Measurements from ENCODE around the gene ACAD8. TPM values are rescaled to one million over a fixed set of nuclear protein-coding genes. Genes with fewer than 3 reads are reported as not detected.

ACAD8 gene
- total and polyA plus RNA-seq, 2 of the 4 experiments (the other 2 are of a cell fraction), result 11.1 to 21.2 TPM

DNA sequence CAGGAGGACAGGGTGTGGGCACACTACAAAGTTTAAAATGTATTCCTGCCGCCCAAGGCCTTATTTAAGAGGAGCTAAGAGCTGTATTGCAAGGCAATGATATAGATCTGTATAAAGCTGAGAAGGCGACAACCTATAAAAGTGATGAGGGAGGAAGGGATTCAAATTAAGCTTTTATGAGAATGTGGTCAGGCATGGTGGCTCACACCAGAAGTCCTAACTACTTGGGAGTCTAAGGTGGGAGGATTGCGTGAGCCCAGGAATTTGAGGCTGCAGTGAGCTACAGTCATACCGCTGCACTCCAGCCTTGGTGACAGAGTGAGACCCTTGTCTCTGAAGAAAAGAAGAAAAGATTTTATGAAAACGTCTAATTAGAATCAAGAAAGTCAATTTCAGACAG is 13.1 kb downstream of the ACAD8 start:
- Histone ChIP-seq H2AFZ (replicated peaks; ENCODE audit: low read length, poor library complexity) (no peak overlapping the region), H4K20me1 (ENCODE audit: insufficient read depth, low read length) (no peaks in the 10 kb centered on the region; the same call in 1 of the 2 replicates), H3K79me1 (ENCODE audit: low read depth in 1 of 2, low read length in 2 of 2) (no peaks in the 10 kb centered on the region), H4K91ac (ENCODE audit: insufficient read depth, low read depth, low read length) (no peak overlapping the region), H3K4me2 (ENCODE audit: low read depth, low read length) (no peak overlapping the region; the same call in 1 of the 2 replicates), H3K4me1 (ENCODE audit: control insufficient read depth, insufficient read depth, low read length) (peaks cover 4% of the 10 kb centered on the region), H2BK5ac (ENCODE audit: low read depth, low read length, poor library complexity, severe bottlenecking) (no peak overlapping the region), H3K9me1 (ENCODE audit: insufficient read depth, low read length) (no peaks in the 10 kb centered on the region), H2BK15ac (ENCODE audit: low read depth, low read length) (no peak overlapping the region), H3K9ac (ENCODE audit: low read depth, low read length) (no peak overlapping the region), H2AK5ac (ENCODE audit: low read depth, low read length) (no peak overlapping the region), H3K18ac (ENCODE audit: low read depth, low read length) (peak overlapping the region; percentile 11; the same call in 1 of the 2 replicates), H3K4ac (ENCODE audit: low read depth, low read length) (peak overlapping the region; percentile 48), H3K36me3 (ENCODE audit: control insufficient read depth, insufficient read depth, low read length) (peaks cover 20% of the 10 kb centered on the region), H2BK120ac (ENCODE audit: low read depth, low read length) (no peak overlapping the region), H3K9me3 (ENCODE audit: control insufficient read depth, insufficient read depth, low read length) (no peaks in the 10 kb centered on the region), H3K4me3 (ENCODE audit: insufficient read depth, low read depth, low read length) (no peak overlapping the region), H3K27me3 (ENCODE audit: control insufficient read depth, insufficient read depth, low read length) (peaks cover 9% of the 10 kb centered on the region; the same call in 1 of the 2 replicates), H3K27ac (ENCODE audit: insufficient read depth, low read length) (no peak overlapping the region), H3K14ac (replicated peaks; ENCODE audit: low read depth, low read length) (no peak overlapping the region), H4K8ac (ENCODE audit: low read depth in 2 of 2, low read length in 2 of 2) (peak overlapping the region in 1 of 2 experiments; percentile 48; a peak in 1 of 4 replicates), H2BK20ac (ENCODE audit: low read depth, low read length) (no peak overlapping the region), H3K23ac (ENCODE audit: low read depth, low read length) (no peak overlapping the region), H4K5ac (ENCODE audit: low read depth, low read length) (no peak overlapping the region), H3K56ac (ENCODE audit: extremely low read depth, insufficient read depth, low read length) (no peak overlapping the region), H2AK9ac (replicated peaks; ENCODE audit: low read depth, low read length, poor library complexity) (no peak overlapping the region)
- POLR2A ChIA-PET (ENCODE audit: unreplicated experiment), result interaction anchor here (0.6 kb wide), 1 partner anchor 42 kb away, joined by 3 read pairs; the partner anchor contains the start of gene VPS26B
- intact Hi-C loops (cut with micrococcal nuclease) (no loop called here), in situ Hi-C loops (cut with MboI; ENCODE audit: low sequenced_read_pairs) (no loop called here), dilution Hi-C loops (cut with HindIII; ENCODE audit: low sequenced_read_pairs, unreplicated experiment) (no loop called here)
- no peak for DNase-seq
- 75% methylated on average over 4 of the region's 5 CpGs; no CpG with 5 or more reads in 1 of the 2 experiments for WGBS, 2 experiments (ENCODE audit: extremely low coverage in 2 of 2, insufficient read length in 1 of 2)
- peak; percentile 25 for ATAC-seq (ENCODE audit: low read depth)
- TF ChIP-seq, protein P1, sequence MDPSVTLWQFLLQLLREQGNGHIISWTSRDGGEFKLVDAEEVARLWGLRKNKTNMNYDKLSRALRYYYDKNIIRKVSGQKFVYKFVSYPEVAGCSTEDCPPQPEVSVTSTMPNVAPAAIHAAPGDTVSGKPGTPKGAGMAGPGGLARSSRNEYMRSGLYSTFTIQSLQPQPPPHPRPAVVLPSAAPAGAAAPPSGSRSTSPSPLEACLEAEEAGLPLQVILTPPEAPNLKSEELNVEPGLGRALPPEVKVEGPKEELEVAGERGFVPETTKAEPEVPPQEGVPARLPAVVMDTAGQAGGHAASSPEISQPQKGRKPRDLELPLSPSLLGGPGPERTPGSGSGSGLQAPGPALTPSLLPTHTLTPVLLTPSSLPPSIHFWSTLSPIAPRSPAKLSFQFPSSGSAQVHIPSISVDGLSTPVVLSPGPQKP (IDR thresholded peaks at IDR 0.05; ENCODE audit: borderline replicate concordance, low read depth, low read length), result no peak
- TF ChIP-seq BHLHE40 (IDR thresholded peaks at IDR 0.05; ENCODE audit: low read depth, low read length) (no peak), POLR2A (IDR thresholded peaks at IDR 0.05; ENCODE audit: low read depth, low read length) (no peak), MXI1 (IDR thresholded peaks at IDR 0.05; ENCODE audit: borderline replicate concordance, low read depth, low read length) (no peak), SMC3 (IDR thresholded peaks at IDR 0.05; ENCODE audit: low read depth, low read length) (no peak), CEBPB (IDR thresholded peaks at IDR 0.05; ENCODE audit: low read depth, low read length) (no peak), RAD21 (IDR thresholded peaks at IDR 0.05; ENCODE audit: low read length) (no peak), MAFK (IDR thresholded peaks at IDR 0.05; ENCODE audit: low read depth, low read length) (no peak), RFX5 (IDR thresholded peaks at IDR 0.05; ENCODE audit: low read depth, low read length) (no peak), RCOR1 (IDR thresholded peaks at IDR 0.05; ENCODE audit: insufficient replicate concordance, low read length) (no peak), CHD1 (IDR thresholded peaks at IDR 0.05; ENCODE audit: low read depth, low read length) (no peak)
- TF ChIP-seq, protein P2, sequence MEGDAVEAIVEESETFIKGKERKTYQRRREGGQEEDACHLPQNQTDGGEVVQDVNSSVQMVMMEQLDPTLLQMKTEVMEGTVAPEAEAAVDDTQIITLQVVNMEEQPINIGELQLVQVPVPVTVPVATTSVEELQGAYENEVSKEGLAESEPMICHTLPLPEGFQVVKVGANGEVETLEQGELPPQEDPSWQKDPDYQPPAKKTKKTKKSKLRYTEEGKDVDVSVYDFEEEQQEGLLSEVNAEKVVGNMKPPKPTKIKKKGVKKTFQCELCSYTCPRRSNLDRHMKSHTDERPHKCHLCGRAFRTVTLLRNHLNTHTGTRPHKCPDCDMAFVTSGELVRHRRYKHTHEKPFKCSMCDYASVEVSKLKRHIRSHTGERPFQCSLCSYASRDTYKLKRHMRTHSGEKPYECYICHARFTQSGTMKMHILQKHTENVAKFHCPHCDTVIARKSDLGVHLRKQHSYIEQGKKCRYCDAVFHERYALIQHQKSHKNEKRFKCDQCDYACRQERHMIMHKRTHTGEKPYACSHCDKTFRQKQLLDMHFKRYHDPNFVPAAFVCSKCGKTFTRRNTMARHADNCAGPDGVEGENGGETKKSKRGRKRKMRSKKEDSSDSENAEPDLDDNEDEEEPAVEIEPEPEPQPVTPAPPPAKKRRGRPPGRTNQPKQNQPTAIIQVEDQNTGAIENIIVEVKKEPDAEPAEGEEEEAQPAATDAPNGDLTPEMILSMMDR (conservative IDR thresholded peaks at IDR 0.05; ENCODE audit: low read depth, low read length), result no peak
- TF ChIP-seq, protein P3, sequence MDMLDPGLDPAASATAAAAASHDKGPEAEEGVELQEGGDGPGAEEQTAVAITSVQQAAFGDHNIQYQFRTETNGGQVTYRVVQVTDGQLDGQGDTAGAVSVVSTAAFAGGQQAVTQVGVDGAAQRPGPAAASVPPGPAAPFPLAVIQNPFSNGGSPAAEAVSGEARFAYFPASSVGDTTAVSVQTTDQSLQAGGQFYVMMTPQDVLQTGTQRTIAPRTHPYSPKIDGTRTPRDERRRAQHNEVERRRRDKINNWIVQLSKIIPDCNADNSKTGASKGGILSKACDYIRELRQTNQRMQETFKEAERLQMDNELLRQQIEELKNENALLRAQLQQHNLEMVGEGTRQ (IDR thresholded peaks at IDR 0.05; ENCODE audit: low read depth, low read length), result no peak
- CTCF ChIA-PET, result no interaction called here
- no TSS peak for BruUV-seq (replicated peaks)

Measured in IMR-90 (cell line).